HG03442 (cell line): ENCODE measurements around the gene LTB4R2.

ENCODE experiments used
- ATAC-seq: cut with Tn5 transposase; IDR thresholded peaks from one replicate; pipeline ENCODE4 v1.9.1; 2021; ENCODE audit warnings: mild to moderate bottlenecking, moderate library complexity; ENCODE audit not compliant: unreplicated experiment

The LTB4R2 gene

DNA sequence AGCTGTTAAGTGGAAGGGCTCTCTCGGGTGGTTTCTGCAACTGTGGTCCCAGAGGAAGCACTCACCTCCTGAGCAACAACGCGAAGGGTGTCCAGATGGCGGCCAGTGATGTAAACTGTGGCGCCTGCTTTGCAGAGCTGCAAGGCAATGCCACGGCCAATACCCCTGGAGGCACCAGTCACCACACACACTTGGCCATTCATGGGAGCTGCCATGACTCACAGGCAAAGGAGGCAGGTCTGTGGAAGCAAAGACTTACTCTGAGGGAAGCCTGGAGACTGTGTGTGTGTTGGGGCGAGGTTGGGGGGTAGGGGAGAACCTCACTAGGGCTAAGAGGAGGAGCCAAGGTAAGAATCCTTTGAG lies 11.1 kb upstream of the LTB4R2 start:
- no peak for ATAC-seq

DNA sequence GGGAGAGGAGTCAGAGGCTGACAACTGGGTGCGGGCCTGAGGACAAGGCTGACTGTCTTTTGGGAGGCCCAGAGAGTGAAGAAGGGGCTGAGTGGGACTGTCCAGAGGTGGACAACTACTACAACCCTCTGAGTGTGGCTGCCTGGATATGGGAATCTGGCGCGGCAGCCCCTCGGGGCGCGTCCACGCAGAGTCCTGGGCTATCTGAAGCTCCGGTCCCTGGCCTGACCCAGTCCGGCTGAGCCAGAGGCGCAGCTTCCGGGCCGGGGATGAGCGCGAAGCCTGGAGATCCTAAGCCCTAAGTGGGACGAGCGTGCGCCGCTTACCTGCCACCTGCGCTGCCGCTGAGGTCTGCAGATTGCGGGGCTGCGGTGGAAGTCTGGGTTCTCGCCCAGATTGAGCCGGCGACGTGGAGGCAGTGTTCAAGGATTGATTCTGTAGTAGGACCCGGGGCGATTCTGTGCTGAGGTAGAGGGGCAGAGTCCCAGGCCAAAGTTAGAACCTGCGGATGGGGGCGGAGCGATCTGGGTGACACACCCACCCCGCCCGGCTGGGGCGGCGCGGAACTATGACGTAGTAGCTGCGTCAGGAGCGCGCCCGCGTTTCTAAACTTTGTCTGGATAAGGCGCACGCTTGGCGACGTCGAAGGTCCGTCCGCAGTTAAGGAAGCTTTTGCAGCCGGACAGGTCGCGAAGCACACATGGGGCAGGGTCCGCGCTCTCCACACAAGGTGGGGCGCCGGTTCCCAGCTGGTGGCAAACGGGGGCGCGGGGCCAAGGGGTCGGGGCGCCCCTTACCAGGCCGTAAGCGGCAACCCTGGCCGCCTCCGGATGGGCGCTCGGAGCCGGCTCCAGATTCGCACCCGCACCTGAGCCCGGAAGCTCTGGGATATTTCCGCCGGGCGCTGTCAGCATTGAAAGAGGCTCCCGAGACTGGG lies 10.4 kb upstream of the LTB4R2 start, which contains the start of the genes DHRS1 and NOP9:
Gene DHRS1 (minus strand): TSS at position 526 of the 937 bp plus-strand sequence. CDS start 674 bp downstream, outside the sequence.
Gene NOP9 (plus strand): TSS at position 596 of the 937 bp plus-strand sequence. CDS start 105 bp downstream, at position 701.
- ATAC-seq = peak; percentile 69

DNA sequence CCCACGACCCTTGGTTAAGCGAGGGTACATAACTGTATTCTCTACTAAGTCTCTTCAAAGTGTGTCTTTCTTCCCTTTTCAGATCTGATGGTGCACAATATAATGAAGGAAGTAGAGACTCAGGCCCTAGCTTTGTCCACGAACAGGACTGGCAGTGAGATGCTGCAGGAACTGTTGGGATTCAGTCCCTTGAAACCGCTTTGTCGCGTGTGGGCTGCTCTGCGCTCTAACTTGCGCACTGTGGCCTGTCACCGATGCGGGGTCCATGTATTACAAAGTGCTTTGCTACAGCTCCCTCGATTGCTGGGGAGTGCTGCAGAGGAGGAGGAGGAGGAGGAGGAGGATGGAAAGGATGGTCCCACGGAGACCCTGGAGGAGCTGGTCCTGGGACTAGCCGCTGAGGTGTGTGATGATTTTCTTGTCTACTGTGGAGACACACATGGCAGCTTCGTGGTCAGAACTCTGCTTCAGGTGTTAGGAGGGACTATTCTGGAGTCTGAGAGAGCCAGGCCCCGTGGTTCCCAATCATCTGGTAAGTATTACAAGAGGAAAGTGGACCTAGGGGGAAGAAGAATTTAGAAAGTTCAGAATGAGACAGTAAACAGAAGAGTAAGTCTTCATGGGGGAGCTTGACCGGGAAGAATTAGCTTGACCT lies 9.5 kb upstream of the LTB4R2 start:
- ATAC-seq = no peak

DNA sequence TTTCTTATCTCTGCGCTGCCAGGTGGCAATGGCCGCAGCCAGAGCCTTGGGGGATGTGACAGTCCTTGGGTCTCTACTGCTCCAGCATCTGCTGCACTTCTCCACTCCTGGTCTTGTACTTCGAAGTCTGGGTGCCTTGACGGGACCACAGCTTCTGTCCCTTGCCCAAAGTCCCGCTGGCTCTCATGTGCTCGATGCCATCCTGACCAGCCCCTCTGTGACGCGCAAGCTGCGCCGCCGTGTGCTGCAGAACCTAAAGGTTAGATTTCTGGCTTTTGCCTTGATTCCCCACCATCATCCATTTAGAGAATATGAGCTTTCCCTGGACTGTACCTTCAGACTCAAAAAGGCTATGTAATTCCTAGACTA lies 5.9 kb upstream of the LTB4R2 start:
- ATAC-seq = no peak

DNA sequence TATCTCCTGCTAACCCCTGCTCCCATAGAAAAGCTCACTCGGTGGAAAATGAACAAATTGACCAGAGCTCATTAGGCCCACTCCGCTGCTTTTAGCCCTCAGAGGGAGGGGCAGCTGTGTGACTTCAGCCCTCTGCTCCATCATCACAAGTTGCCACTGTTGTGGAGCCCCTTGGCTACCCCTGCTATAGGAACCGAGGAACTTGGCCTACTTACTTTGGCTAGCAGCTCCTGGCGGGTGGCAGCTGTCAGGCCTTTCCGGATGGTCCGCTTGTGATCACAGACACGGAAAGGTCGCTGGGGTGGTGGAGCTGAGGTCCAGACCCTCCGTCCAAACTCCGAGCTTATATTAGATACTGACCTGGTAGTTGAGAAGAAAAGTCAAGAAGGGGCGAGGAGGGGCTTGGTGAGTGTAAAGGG lies 2.8 kb upstream of the LTB4R2 start:
- no peak for ATAC-seq

DNA sequence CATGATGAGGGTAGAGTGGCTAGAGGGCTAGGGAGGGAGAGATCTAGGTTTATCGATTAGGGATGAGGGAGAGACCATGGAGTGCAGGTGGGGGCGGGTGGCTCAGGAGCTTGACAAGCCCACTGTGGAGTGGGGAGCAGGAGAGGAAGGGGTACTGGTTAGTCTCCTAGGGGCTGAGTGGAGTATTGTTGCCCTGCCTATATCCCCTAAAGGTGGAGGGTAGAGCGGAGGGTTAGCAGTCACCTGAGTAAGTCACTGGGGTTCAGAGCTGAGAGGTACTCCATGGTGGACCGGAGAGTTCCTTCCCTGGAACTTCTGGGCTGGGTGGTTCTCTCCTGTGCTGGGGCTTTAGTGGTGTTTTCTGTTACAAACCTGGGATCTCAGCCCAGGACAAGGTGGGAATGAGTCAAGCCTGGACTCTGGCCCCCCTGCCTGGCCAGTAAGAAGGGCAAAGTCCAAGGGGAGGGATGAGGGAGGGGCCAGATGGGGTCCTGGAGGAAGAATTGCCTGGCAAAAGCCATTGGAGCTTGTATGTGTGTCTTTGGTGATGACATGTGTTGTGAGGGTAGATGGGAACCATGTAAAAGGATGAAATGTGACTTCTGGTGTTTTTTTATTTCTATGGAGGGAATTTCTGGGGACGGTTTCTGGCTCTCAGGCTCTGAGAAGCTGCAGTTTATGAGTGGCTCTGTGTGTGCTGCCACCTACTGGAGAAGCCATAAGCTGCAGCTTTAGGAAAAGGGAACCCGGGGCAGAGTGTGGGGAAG lies 2.2 kb upstream of the LTB4R2 start, which contains the start of gene CIDEB:
Gene CIDEB (minus strand): TSS at position 403 of the 767 bp plus-strand sequence. CDS start 119 bp downstream, at position 284.
- no peak for ATAC-seq

DNA sequence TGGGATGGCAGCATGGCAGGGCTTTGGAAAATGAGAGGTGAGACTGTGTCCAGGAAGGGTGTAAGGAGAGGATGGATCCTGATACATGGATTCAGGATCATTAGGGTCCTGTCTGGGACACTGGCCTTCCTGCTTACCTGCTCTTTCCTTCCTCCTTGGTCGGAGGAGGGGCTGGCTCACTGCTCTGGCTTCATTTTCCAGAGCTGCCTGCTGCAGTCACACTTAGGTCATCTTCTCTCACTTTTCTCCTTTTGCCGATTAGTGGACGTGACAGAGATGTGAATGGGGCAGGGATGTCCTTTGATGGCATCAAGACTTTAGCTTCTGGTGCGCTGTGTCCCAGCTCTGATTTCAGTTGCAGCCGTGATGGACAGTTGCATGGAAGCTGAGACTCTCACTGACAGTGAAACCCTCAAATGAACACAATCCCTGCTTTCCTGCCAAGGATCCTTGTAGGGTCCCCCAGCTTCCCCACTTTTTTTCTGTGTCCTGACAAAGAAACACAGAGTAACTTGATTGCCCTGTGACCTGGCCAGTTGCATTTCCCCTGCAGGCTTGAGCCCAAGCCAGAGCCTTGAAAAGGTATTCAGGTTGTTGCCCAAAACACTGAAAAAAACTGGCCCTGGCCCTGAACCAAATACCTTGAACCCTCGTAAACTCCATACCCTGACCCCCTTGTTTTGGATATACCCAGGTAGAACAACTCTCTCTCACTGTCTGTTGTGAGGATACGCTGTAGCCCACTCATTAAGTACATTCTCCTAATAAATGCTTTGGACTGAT lies 1.4 kb upstream of the LTB4R2 start:
- no peak for ATAC-seq

DNA sequence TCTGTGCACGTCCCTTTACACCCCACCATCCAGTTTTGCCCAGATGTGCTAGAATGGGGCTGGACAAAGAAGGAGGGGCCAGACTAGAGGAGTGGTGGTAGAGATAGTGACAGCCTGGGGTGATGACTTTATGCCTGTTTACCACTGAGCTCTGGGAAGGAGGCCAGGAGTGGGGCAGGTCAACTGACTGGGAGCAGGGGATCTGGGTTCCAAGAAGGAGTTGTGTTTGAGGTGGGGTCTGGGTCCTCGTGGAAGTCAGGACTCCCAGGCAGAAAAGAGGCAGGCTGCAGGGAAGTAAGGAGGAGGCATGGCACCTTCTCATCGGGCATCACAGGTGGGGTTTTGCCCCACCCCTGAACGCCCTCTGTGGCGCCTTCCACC lies 315 bp downstream of the LTB4R2 start:
- ATAC-seq = no peak

DNA sequence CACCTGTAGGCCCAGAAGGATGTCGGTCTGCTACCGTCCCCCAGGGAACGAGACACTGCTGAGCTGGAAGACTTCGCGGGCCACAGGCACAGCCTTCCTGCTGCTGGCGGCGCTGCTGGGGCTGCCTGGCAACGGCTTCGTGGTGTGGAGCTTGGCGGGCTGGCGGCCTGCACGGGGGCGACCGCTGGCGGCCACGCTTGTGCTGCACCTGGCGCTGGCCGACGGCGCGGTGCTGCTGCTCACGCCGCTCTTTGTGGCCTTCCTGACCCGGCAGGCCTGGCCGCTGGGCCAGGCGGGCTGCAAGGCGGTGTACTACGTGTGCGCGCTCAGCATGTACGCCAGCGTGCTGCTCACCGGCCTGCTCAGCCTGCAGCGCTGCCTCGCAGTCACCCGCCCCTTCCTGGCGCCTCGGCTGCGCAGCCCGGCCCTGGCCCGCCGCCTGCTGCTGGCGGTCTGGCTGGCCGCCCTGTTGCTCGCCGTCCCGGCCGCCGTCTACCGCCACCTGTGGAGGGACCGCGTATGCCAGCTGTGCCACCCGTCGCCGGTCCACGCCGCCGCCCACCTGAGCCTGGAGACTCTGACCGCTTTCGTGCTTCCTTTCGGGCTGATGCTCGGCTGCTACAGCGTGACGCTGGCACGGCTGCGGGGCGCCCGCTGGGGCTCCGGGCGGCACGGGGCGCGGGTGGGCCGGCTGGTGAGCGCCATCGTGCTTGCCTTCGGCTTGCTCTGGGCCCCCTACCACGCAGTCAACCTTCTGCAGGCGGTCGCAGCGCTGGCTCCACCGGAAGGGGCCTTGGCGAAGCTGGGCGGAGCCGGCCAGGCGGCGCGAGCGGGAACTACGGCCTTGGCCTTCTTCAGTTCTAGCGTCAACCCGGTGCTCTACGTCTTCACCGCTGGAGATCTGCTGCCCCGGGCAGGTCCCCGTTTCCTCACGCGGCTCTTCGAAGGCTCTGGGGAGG lies 985 bp downstream of the LTB4R2 start, which contains the start of gene LTB4R:
Gene LTB4R (plus strand): TSS at position 857 of the 959 bp plus-strand sequence. CDS start 4,150 bp downstream, outside the sequence.
- peak; percentile 67 for ATAC-seq

DNA sequence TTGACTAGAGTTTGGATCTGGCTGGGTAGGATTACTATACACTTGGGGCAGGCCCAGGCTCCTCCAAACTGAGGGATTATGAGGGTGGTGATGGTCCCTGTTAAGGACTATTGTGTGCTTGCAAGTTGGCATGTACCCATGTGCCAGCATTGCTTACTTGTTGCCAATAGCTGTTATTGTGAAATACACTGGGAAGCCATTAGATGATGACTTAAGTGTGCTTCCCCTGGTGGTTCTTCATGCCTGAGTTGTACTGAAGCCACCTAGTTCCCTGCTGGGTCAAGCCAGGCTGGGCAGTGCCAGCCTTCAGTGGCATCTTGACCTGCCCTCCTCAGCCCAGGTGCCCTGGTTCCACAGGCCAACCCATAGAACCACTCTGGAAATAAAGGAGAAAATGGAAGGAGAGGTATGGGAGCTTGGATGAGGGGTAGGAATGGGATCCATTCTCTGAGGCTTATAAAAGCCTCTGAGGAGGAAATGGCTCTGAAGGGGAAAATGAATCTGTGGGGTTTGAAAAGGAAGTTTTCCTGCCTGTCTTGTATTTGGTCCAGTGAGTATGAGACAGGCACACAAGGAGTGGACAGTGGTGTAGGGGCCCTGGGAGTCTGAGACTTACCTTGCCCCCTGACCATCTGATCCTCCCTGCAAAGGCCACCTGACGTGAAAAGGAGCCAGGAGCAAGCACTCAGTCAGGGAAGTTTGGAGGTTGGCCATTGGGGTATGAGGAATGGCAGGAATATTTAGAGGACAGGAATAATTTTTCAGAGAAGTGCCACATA lies 2.1 kb downstream of the LTB4R2 start:
- no peak for ATAC-seq

DNA sequence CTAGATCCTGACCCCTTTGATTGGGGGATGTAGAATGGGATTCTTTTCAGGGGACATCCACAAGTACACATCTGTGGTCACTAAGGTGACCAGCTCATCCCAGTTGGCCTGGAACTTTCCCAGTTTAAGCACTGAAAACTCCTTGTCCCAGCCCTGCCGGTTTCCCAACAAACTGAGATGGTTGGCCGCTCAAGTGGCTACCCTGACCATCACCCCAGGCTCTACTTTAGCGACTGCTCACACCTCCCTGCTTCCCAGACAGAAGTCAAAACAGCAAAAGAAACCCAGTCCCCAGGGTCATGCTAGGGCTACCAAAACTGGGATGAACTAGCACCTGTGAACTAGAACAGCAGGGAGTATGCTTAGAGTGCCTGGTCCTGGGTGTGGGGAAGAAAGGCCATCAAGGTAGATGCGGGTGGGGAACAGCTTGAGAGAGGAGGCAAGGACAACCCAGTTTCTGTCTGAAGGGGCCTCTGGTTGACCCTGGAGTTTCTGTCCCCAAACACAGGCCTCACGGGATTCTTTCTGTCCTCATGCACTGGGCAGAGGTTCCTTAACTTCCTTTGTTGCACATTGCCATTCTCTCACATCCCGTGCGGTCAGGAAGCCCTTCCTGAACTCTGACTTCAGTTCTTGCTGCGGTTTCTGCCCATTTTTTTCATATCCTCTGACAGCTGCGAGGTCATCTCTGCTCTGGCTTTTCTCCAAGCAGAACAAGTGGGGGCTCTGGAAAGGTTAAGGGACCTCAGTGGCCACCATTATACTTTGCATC lies 3.0 kb downstream of the LTB4R2 start:
- no peak for ATAC-seq

DNA sequence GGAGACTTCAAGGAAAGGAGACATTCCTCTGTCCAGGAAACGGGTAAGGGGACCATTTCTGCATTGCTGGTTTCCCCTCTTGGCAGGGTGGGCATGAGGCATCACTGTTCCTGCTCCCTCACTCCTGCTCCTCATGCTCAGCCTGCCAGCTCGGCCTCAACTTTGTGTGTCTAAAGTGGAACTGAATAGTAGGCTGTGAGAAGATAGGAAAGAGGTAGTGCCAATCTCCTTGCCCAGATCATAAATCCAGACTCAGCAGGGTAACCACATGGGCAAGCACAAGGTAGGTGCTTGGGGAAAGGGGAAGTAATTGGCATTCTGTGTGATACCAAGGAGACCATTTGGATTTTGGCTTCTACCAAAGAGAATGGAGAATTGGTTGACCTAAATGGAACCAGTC lies 4.0 kb downstream of the LTB4R2 start:
- no peak for ATAC-seq

DNA sequence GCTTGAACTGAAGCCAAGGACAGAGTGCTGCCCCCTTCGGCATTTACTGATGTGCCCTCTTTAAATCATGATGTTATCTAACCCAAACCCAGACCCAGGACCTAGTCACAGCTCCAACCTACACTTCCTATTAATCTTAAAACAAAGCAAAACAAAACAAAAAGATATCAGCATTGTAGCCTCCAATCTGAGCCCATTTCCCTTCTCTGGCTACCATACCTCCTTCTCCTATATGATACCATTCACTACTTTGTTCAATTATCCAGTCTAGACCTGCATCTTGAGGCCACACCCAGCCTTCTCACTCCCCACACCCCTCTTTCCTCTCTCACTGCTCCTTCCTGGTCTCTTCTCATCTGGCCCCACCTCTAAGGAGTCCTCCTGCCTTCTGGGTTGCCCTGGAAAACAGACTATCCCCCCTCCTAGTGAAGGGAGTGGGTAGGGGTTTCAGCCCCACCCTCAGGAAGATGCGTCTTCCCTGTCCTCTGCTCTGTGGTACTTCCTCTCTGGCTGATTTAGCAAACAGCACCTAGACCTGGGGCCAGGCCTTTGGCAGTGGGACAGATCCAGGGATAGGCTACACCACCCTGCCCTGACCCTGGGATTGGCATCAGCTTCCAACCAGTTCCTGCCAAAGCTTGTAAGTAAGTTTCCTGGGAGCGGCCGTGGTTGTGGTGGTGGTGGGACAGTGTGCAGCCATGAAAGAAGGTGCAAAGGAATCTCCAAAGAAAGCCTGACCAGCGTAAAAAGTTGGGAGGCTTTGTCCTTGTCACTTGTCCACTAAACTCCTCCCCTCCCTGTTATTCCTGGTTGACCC lies 4.6 kb downstream of the LTB4R2 start:
- no peak for ATAC-seq

DNA sequence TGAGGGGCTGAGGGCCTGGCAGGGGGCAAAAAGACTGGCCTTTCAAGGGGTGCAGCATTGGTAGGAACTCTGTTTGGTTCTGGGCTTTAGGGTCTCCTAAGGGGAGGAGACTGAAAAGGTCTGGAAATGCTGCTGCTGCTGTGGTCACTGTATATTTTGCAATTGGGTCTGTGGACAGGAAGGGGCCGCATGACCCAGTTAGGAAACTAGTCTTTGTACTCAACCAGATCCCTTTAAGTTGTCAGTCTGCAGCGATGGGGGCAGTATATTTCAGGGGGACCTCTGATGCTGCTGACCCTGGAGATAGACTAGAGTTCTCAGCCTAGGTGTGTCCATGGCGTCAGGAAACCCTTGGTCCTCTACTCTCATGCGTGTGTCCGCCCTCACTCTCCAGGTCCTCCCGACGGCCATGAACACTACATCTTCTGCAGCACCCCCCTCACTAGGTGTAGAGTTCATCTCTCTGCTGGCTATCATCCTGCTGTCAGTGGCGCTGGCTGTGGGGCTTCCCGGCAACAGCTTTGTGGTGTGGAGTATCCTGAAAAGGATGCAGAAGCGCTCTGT lies 5.4 kb downstream of the LTB4R2 start:
- no peak for ATAC-seq

DNA sequence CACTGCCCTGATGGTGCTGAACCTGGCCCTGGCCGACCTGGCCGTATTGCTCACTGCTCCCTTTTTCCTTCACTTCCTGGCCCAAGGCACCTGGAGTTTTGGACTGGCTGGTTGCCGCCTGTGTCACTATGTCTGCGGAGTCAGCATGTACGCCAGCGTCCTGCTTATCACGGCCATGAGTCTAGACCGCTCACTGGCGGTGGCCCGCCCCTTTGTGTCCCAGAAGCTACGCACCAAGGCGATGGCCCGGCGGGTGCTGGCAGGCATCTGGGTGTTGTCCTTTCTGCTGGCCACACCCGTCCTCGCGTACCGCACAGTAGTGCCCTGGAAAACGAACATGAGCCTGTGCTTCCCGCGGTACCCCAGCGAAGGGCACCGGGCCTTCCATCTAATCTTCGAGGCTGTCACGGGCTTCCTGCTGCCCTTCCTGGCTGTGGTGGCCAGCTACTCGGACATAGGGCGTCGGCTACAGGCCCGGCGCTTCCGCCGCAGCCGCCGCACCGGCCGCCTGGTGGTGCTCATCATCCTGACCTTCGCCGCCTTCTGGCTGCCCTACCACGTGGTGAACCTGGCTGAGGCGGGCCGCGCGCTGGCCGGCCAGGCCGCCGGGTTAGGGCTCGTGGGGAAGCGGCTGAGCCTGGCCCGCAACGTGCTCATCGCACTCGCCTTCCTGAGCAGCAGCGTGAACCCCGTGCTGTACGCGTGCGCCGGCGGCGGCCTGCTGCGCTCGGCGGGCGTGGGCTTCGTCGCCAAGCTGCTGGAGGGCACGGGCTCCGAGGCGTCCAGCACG lies 6.1 kb downstream of the LTB4R2 start:
- no peak for ATAC-seq

DNA sequence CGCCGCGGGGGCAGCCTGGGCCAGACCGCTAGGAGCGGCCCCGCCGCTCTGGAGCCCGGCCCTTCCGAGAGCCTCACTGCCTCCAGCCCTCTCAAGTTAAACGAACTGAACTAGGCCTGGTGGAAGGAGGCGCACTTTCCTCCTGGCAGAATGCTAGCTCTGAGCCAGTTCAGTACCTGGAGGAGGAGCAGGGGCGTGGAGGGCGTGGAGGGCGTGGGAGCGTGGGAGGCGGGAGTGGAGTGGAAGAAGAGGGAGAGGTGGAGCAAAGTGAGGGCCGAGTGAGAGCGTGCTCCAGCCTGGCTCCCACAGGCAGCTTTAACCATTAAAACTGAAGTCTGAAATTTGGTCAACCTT lies 6.6 kb downstream of the LTB4R2 start:
- ATAC-seq = no peak
